H9 (cell line): ENCODE results near the gene CRISPLD2. TPM values are rescaled to one million over a fixed set of nuclear protein-coding genes. Genes with fewer than 3 reads are reported as not detected.

ENCODE experiments used
- DNase-seq: peaks from one replicate; pipeline ENCODE4 v3.0.0-alpha.2; 2017
- H2AFZ ChIP-seq: one replicate; pipeline ENCODE4 v1.6.1; 2013; ENCODE audit warnings: mild to moderate bottlenecking, low read length, control low read depth, moderate library complexity
- H2AK5ac ChIP-seq: 2 replicates; pipeline ENCODE4 v1.6.1; 2013; ENCODE audit warnings: low read length, control low read depth, mixed read lengths; ENCODE audit not compliant: insufficient read length
- H2BK120ac ChIP-seq: one replicate; pipeline ENCODE4 v1.6.1; 2013; ENCODE audit warnings: low read depth, mild to moderate bottlenecking, low read length, control low read depth, inconsistent platforms; ENCODE audit not compliant: poor library complexity, severe bottlenecking
- H2BK12ac ChIP-seq: 2 replicates; pipeline ENCODE4 v1.6.1; 2013; ENCODE audit warnings: low read length, control low read depth, mixed read lengths, low read depth; ENCODE audit not compliant: insufficient read length
- H2BK15ac ChIP-seq: 2 replicates; pipeline ENCODE4 v1.6.1; 2013; ENCODE audit warnings: low read depth, low read length, control low read depth
- H2BK20ac ChIP-seq: one replicate; pipeline ENCODE4 v1.6.1; 2013; ENCODE audit warnings: low read depth, mild to moderate bottlenecking, low read length, control low read depth, inconsistent platforms; ENCODE audit not compliant: poor library complexity, severe bottlenecking
- H2BK5ac ChIP-seq: 2 replicates; pipeline ENCODE4 v1.6.1; 2013; ENCODE audit warnings: low read length, control low read depth, mixed read lengths; ENCODE audit not compliant: insufficient read length
- H3K14ac ChIP-seq: 2 replicates; pipeline ENCODE4 v1.6.1; 2013; ENCODE audit warnings: low read length, control low read depth; ENCODE audit not compliant: insufficient read depth
- H3K18ac ChIP-seq: 2 replicates; pipeline ENCODE4 v1.6.1; 2013; ENCODE audit warnings: low read depth, mild to moderate bottlenecking, mixed read lengths, low read length, control low read depth; ENCODE audit not compliant: insufficient read length
- H3K23ac ChIP-seq: 2 replicates; pipeline ENCODE4 v1.6.1; 2013; ENCODE audit warnings: low read length, control low read depth, mixed read lengths, low read depth; ENCODE audit not compliant: insufficient read length
- H3K23me2 ChIP-seq: 2 replicates; pipeline ENCODE4 v1.6.1; 2013; ENCODE audit warnings: low read depth, mild to moderate bottlenecking, mixed read lengths, low read length, control low read depth; ENCODE audit not compliant: insufficient read length, poor library complexity, severe bottlenecking
- H3K27ac ChIP-seq: 2 replicates; pipeline ENCODE4 v1.5.1; 2013; ENCODE audit warnings: low read length, control low read depth, mixed read lengths, low read depth; ENCODE audit not compliant: insufficient read length
- H3K27me3 ChIP-seq: 2 replicates; pipeline ENCODE4 v1.6.1; 2013; ENCODE audit warnings: low read length, control low read depth, inconsistent platforms; ENCODE audit not compliant: insufficient read depth
- H3K4ac ChIP-seq: 2 replicates; pipeline ENCODE4 v1.6.1; 2013; ENCODE audit warnings: low read depth, mild to moderate bottlenecking, control low read depth, inconsistent platforms, low read length, moderate library complexity
- H3K4me1 ChIP-seq: 2 replicates; pipeline ENCODE4 v1.6.1; 2013; ENCODE audit warnings: low read length, control low read depth, inconsistent platforms; ENCODE audit not compliant: insufficient read depth
- H3K4me2 ChIP-seq: 2 replicates; pipeline ENCODE4 v1.6.1; 2013; ENCODE audit warnings: low read length, control low read depth, mixed read lengths; ENCODE audit not compliant: insufficient read length, insufficient read depth
- H3K56ac ChIP-seq: 2 replicates; pipeline ENCODE4 v1.6.1; 2013; ENCODE audit warnings: low read depth, mild to moderate bottlenecking, mixed read lengths, low read length, control low read depth; ENCODE audit not compliant: insufficient read length
- H3K79me1 ChIP-seq: 2 replicates; pipeline ENCODE4 v1.6.1; 2013; ENCODE audit warnings: low read depth, mild to moderate bottlenecking, moderate library complexity, low read length, control low read depth, inconsistent platforms; ENCODE audit not compliant: insufficient read depth, poor library complexity, severe bottlenecking
- H3K79me2 ChIP-seq: 2 replicates; pipeline ENCODE4 v1.6.1; 2013; ENCODE audit warnings: low read length, control low read depth, inconsistent platforms; ENCODE audit not compliant: insufficient read depth
- H3K9ac ChIP-seq: 2 replicates; pipeline ENCODE4 v1.6.1; 2013; ENCODE audit warnings: low read length, control low read depth, mixed read lengths; ENCODE audit not compliant: insufficient read length; ENCODE audit errors: extremely low read depth
- H3K9me3 ChIP-seq: one replicate; pipeline ENCODE4 v1.6.1; 2013; ENCODE audit warnings: low read depth, low read length, inconsistent platforms; ENCODE audit not compliant: control insufficient read depth
- H3T11ph ChIP-seq: one replicate; pipeline ENCODE4 v1.6.1; 2013; ENCODE audit warnings: mild to moderate bottlenecking, low read length, control low read depth, inconsistent platforms
- H4K20me1 ChIP-seq: one replicate; pipeline ENCODE4 v1.6.1; 2013; ENCODE audit not compliant: control insufficient read depth, insufficient read length, insufficient read depth
- H4K5ac ChIP-seq: 2 replicates; pipeline ENCODE4 v1.6.1; 2013; ENCODE audit warnings: low read depth, mild to moderate bottlenecking, mixed read lengths, low read length, control low read depth; ENCODE audit not compliant: insufficient read length
- H4K8ac ChIP-seq: replicated peaks from 2 replicates; pipeline ENCODE4 v1.6.1; 2013; ENCODE audit warnings: low read length, control low read depth, mixed read lengths, low read depth; ENCODE audit not compliant: insufficient read length
- H4K91ac ChIP-seq: 2 replicates; pipeline ENCODE4 v1.6.1; 2013; ENCODE audit warnings: low read depth, mild to moderate bottlenecking, moderate library complexity, mixed read lengths, low read length, control low read depth; ENCODE audit not compliant: insufficient read length
- H3K27ac Mint-ChIP-seq, 3 experiments: 2 replicates in 2 of 3; 3 replicates in 1 of 3; pipeline ENCODE4 v1.8.0; 2020 to 2021; ENCODE audit warnings: mixed read lengths in 3 of 3, mild to moderate bottlenecking in 1 of 3, moderate library complexity in 1 of 3
- H3K27me3 Mint-ChIP-seq: 2 replicates; pipeline ENCODE4 v1.8.0; 2021; ENCODE audit warnings: low read depth, mild to moderate bottlenecking, moderate library complexity, mixed read lengths
- H3K36me3 Mint-ChIP-seq, 3 experiments: 2 replicates in 2 of 3; 3 replicates in 1 of 3; pipeline ENCODE4 v1.8.0; 2020 to 2021; ENCODE audit warnings: low read depth in 3 of 3, mixed read lengths in 3 of 3; ENCODE audit not compliant: insufficient read depth in 1 of 3
- H3K4me1 Mint-ChIP-seq, 2 experiments: 2 replicates each; pipeline ENCODE4 v1.8.0; 2020; ENCODE audit warnings: mixed read lengths in 2 of 2
- H3K4me3 Mint-ChIP-seq, 2 experiments: 2 replicates in 1 of 2; 3 replicates in 1 of 2; pipeline ENCODE4 v1.8.0; 2020 to 2021; ENCODE audit warnings: mild to moderate bottlenecking in 2 of 2, mixed read lengths in 2 of 2, moderate library complexity in 1 of 2
- H3K9me3 Mint-ChIP-seq, 2 experiments: 2 replicates in 1 of 2; 3 replicates in 1 of 2; pipeline ENCODE4 v1.8.0; 2020; ENCODE audit warnings: mild to moderate bottlenecking in 2 of 2, mixed read lengths in 2 of 2, moderate library complexity in 1 of 2
- WGBS: extraction: QIAGEN DNeasy Blood & Tissue Kit; methylation state at CpG from one replicate; pipeline ENCODE4 v1.1.7; 2013; ENCODE audit warnings: missing lambda C conversion rate, low lambda C conversion rate, mixed read lengths; ENCODE audit not compliant: insufficient read length; ENCODE audit errors: extremely low coverage; 5-methylcytosine and 5-hydroxymethylcytosine counted together
- total RNA-seq: library from RNA; stranded (reverse); gene quantifications from 2 replicates; pipeline ENCODE4 v1.2.1, GENCODE V29; 2021
- TF ChIP-seq, protein P1 (sequence below): fragments of 200-600 bp; sonication (generic); conservative IDR thresholded peaks from 3 replicates; pipeline ENCODE4 v1.8.0; 2021; ENCODE audit warnings: antibody characterized with exemption, mild to moderate bottlenecking

The CRISPLD2 gene
- total RNA-seq, 1 experiment from 2014 or later = 2.3 TPM

DNA sequence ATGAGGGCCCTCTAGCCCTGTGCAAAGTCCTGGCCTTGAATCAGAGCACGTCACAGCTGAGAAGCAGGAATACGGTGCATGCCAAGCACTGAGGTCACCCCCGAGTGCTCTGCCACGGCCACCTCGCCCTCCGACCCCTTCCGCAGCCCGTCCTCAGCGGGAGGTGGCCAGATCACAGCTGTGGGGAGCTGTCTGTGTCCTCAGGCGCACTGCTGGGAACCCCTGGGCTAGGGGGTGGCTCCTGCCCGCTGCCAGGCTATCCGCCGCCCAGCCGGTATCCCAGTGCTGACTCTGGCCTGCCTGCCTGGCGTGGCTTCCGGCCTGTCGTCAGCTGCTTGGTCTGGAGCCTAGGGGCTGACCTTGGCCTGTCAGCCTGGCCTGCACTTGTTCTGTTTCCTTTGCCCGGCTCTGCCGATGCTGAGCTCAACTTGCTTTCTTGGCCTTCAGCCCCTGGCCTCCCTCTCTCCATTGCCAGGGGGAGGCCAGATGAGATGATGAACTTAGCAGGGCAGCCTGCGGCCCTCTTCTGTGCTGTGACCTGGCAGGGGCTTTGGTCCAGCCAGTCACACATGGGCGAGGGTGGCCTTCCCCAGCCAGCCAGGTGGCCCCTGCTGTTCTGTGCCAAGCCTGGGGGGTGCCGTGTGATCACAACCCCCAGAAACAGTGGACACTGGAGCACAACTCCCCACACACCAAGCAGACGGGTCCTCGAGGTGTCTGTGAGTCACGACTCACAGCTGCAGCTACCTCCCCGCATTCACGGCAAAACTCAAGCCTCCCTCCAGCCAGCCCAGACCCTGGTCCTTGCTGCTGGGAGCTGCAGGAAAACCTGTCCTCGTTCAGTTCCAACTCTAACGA is 114.2 kb downstream of the CRISPLD2 start:
- Mint-ChIP-seq H3K27ac (no peak overlapping the region; a peak in 1 of 7 replicates), H3K9me3 (peaks cover 4 to 7% of the 10 kb centered on the region in 2 experiments; a peak in 3 of 5 replicates), H3K4me1 (0 out of 4 replicates have a peak, but pooled peaks cover 3 to 4% of the 10 kb centered on the region in 2 experiments), H3K36me3 (peaks cover 0 to 5% (median 0%) of the 10 kb centered on the region in 3 experiments; a peak in 2 of 7 replicates), H3K4me3 (no peak overlapping the region), H3K27me3 (peaks cover 2% of the 10 kb centered on the region; the same call in 1 of the 2 replicates)
- no peak overlapping the region for H2BK120ac ChIP-seq
- H3K79me1 ChIP-seq = no peaks in the 10 kb centered on the region
- H3K4me1 ChIP-seq = no peaks in the 10 kb centered on the region
- H2AFZ ChIP-seq = no peak overlapping the region
- H3K9me3 ChIP-seq = no peaks in the 10 kb centered on the region
- no peak for DNase-seq
- H2BK20ac ChIP-seq = no peak overlapping the region
- no peak overlapping the region for H2AK5ac ChIP-seq
- H4K8ac ChIP-seq = no peak overlapping the region
- no peak overlapping the region for H4K5ac ChIP-seq
- no peaks in the 10 kb centered on the region for H3K27me3 ChIP-seq
- H3K79me2 ChIP-seq = no peaks in the 10 kb centered on the region
- no peak overlapping the region for H2BK15ac ChIP-seq
- H2BK12ac ChIP-seq = no peak overlapping the region
- WGBS = no CpG with 5 or more reads among the region's 29 CpGs
- H3K9ac ChIP-seq = no peak overlapping the region
- no peak overlapping the region for H3K27ac ChIP-seq
- H3K56ac ChIP-seq = no peak overlapping the region
- no peak overlapping the region for H4K91ac ChIP-seq
- TF ChIP-seq, protein P1, sequence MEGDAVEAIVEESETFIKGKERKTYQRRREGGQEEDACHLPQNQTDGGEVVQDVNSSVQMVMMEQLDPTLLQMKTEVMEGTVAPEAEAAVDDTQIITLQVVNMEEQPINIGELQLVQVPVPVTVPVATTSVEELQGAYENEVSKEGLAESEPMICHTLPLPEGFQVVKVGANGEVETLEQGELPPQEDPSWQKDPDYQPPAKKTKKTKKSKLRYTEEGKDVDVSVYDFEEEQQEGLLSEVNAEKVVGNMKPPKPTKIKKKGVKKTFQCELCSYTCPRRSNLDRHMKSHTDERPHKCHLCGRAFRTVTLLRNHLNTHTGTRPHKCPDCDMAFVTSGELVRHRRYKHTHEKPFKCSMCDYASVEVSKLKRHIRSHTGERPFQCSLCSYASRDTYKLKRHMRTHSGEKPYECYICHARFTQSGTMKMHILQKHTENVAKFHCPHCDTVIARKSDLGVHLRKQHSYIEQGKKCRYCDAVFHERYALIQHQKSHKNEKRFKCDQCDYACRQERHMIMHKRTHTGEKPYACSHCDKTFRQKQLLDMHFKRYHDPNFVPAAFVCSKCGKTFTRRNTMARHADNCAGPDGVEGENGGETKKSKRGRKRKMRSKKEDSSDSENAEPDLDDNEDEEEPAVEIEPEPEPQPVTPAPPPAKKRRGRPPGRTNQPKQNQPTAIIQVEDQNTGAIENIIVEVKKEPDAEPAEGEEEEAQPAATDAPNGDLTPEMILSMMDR = no peak
- H3T11ph ChIP-seq = no peak overlapping the region
- H3K23ac ChIP-seq = no peak overlapping the region
- no peaks in the 10 kb centered on the region for H4K20me1 ChIP-seq
- no peak overlapping the region for H3K4me2 ChIP-seq
- H3K18ac ChIP-seq = no peak overlapping the region
- no peak overlapping the region for H2BK5ac ChIP-seq
- H3K23me2 ChIP-seq = no peaks in the 10 kb centered on the region
- no peak overlapping the region; the same call in 1 of the 2 replicates for H3K14ac ChIP-seq
- no peak overlapping the region for H3K4ac ChIP-seq
